GM21825 (cell line): ENCODE results near the gene UNC13B.
"Not testable (repeated sequence)": the region's sequence is repeated elsewhere in the genome, so short reads cannot be mapped to it uniquely, and the experiment has no call there.

ENCODE experiments used
- ATAC-seq: cut with Tn5 transposase; IDR thresholded peaks from one replicate; pipeline ENCODE4 v1.9.1; 2021; ENCODE audit warnings: mild to moderate bottlenecking, moderate library complexity; ENCODE audit not compliant: unreplicated experiment

UNC13B gene

GRCh38 chr9:35364817-35365585, 203.2 kb downstream of the UNC13B start:
- no peak for ATAC-seq

- ATAC-seq, result no peak
Measured at GRCh38 chr9:35366627-35367026, 204.8 kb downstream of the UNC13B start.

- ATAC-seq, result no peak
Measured at GRCh38 chr9:35367451-35367850, 205.6 kb downstream of the UNC13B start.

GRCh38 chr9:35370241-35370640, 208.4 kb downstream of the UNC13B start:
- no peak for ATAC-seq

- no peak for ATAC-seq
Measured at GRCh38 chr9:35374436-35374835, 212.6 kb downstream of the UNC13B start.

- no peak for ATAC-seq
Measured at GRCh38 chr9:35374910-35375309, 213.1 kb downstream of the UNC13B start.

GRCh38 chr9:35380039-35380438, 218.2 kb downstream of the UNC13B start:
- ATAC-seq, result no peak

GRCh38 chr9:35380619-35381018, 218.8 kb downstream of the UNC13B start:
- ATAC-seq, result no peak

- ATAC-seq, result no peak
Measured at GRCh38 chr9:35385042-35385441, 223.2 kb downstream of the UNC13B start.

- ATAC-seq, result no peak
Measured at GRCh38 chr9:35395076-35395705, 233.4 kb downstream of the UNC13B start.

- no peak for ATAC-seq
Measured at GRCh38 chr9:35395706-35396101, 233.9 kb downstream of the UNC13B start.

GRCh38 chr9:35396560-35397215, 234.9 kb downstream of the UNC13B start:
- no peak for ATAC-seq

GRCh38 chr9:35397216-35397698, 235.4 kb downstream of the UNC13B start:
- ATAC-seq, result no peak

GRCh38 chr9:35397923-35398322, 236.1 kb downstream of the UNC13B start:
- ATAC-seq, result no peak

GRCh38 chr9:35398651-35399335, 237.0 kb downstream of the UNC13B start:
- no peak for ATAC-seq

- no peak for ATAC-seq
Measured at GRCh38 chr9:35404865-35405264, 243.1 kb downstream of the UNC13B start.

GRCh38 chr9:35406183-35406959, 244.6 kb downstream of the UNC13B start:
- ATAC-seq, result no peak

- no peak for ATAC-seq
Measured at GRCh38 chr9:35407846-35408245, 246.0 kb downstream of the UNC13B start.

- not testable (repeated sequence) for ATAC-seq
Measured at GRCh38 chr9:35409434-35409833, 247.6 kb downstream of the UNC13B start.

GRCh38 chr9:35414889-35415288, 253.1 kb downstream of the UNC13B start:
- no peak for ATAC-seq
